ENCODE measurements around the gene XDH.

The XDH gene

DNA sequence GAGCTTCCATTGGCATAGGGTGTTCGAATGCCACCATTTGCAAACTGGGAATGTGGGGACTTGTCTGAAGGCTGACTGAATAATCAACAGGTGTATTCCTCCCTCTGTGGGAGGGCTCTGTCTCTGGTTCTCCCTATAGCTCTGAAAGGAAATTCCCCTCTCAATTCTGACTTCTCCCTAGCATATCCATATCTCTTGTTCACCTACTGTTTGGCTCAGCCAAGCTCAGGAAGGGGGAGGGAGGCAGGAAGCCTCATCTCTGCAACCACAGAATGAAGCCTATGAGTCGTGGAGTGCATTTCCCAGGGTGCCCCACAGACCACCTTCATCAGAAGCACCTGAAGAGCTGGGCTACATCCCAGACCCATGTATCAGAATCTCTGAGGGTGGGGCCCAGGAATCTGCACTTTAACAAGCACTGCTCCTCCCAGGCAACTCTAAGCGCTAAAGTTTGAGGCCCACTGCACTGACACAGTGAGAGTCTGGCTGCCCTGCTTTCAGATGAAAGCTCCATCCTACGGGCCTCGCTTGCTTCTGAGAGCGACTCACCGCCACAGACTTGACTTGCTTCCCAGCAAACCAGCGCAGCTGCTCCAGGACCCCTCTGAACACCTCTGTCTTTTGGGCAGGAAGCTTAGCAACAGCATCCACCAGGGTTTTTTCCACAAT, 32.0 kb downstream of the XDH start:
- H3K4me2 ChIP-seq (ENCODE audit: low read length): no peak overlapping the region
- H3K27me3 ChIP-seq (ENCODE audit: control insufficient read depth, low read length): no peaks in the 10 kb centered on the region
- no peaks in the 10 kb centered on the region for H3K79me2 ChIP-seq (ENCODE audit: control insufficient read depth, low read length)
- no peak overlapping the region for H3K27ac ChIP-seq (ENCODE audit: low read depth, low read length)
- H4K20me1 ChIP-seq (ENCODE audit: control insufficient read depth, insufficient read depth, low read depth, low read length): no peaks in the 10 kb centered on the region
- H3K4me3 ChIP-seq (ENCODE audit: low read length): no peak overlapping the region
- H3K9me3 ChIP-seq (ENCODE audit: control insufficient read depth, insufficient read depth, low read length): no peaks in the 10 kb centered on the region
- no peaks in the 10 kb centered on the region for H3F3A ChIP-seq (ENCODE audit: control insufficient read depth, insufficient read depth)
- no peaks in the 10 kb centered on the region for H3K4me1 ChIP-seq (ENCODE audit: control insufficient read depth, low read length)
- TF ChIP-seq, protein P1, sequence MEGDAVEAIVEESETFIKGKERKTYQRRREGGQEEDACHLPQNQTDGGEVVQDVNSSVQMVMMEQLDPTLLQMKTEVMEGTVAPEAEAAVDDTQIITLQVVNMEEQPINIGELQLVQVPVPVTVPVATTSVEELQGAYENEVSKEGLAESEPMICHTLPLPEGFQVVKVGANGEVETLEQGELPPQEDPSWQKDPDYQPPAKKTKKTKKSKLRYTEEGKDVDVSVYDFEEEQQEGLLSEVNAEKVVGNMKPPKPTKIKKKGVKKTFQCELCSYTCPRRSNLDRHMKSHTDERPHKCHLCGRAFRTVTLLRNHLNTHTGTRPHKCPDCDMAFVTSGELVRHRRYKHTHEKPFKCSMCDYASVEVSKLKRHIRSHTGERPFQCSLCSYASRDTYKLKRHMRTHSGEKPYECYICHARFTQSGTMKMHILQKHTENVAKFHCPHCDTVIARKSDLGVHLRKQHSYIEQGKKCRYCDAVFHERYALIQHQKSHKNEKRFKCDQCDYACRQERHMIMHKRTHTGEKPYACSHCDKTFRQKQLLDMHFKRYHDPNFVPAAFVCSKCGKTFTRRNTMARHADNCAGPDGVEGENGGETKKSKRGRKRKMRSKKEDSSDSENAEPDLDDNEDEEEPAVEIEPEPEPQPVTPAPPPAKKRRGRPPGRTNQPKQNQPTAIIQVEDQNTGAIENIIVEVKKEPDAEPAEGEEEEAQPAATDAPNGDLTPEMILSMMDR (IDR thresholded peaks at IDR 0.05; ENCODE audit: low read depth, low read length, poor library complexity, severe bottlenecking): no peak
- TF ChIP-seq EZH2phosphoT487 (IDR thresholded peaks at IDR 0.05; ENCODE audit: borderline replicate concordance, low read length): no peak
- no peaks in the 10 kb centered on the region for H3K9me2 ChIP-seq (replicated peaks; ENCODE audit: control insufficient read depth, low read length)
- no peaks in the 10 kb centered on the region for H3K36me3 ChIP-seq (ENCODE audit: control insufficient read depth, low read length)

DNA sequence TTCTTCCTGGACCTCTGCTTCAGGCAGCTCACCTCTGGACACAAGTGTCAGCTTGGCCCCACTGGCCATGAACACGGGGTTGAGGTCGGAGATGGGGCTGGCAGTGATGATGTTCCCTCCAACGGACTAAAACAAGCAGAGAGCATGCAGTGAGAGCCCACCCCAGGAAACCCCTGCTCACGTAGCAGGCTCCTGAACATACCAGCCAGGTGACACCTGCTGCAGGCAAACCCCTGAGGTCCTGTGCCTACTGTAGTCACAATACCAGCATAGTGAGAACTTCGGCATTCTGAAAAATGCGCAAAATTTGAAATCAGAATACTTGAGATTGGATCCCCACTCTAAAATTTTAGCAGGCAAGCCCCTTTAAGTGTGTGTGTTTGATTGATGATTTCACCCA, 32.9 kb downstream of the XDH start:
- Histone ChIP-seq H3F3A (ENCODE audit: control insufficient read depth, insufficient read depth) (no peaks in the 10 kb centered on the region), H3K27me3 (ENCODE audit: control insufficient read depth, low read length) (no peaks in the 10 kb centered on the region), H4K20me1 (ENCODE audit: control insufficient read depth, insufficient read depth, low read depth, low read length) (no peaks in the 10 kb centered on the region), H3K4me1 (ENCODE audit: control insufficient read depth, low read length) (no peaks in the 10 kb centered on the region), H3K9me2 (replicated peaks; ENCODE audit: control insufficient read depth, low read length) (no peaks in the 10 kb centered on the region), H3K4me2 (ENCODE audit: low read length) (no peak overlapping the region), H3K27ac (ENCODE audit: low read depth, low read length) (no peak overlapping the region), H3K4me3 (ENCODE audit: low read length) (no peak overlapping the region), H3K79me2 (ENCODE audit: control insufficient read depth, low read length) (no peaks in the 10 kb centered on the region), H3K36me3 (ENCODE audit: control insufficient read depth, low read length) (no peaks in the 10 kb centered on the region), H3K9me3 (ENCODE audit: control insufficient read depth, insufficient read depth, low read length) (no peaks in the 10 kb centered on the region)
- TF ChIP-seq, protein P1 (IDR thresholded peaks at IDR 0.05; ENCODE audit: low read depth, low read length, poor library complexity, severe bottlenecking): no peak
- TF ChIP-seq EZH2phosphoT487 (IDR thresholded peaks at IDR 0.05; ENCODE audit: borderline replicate concordance, low read length): no peak

DNA sequence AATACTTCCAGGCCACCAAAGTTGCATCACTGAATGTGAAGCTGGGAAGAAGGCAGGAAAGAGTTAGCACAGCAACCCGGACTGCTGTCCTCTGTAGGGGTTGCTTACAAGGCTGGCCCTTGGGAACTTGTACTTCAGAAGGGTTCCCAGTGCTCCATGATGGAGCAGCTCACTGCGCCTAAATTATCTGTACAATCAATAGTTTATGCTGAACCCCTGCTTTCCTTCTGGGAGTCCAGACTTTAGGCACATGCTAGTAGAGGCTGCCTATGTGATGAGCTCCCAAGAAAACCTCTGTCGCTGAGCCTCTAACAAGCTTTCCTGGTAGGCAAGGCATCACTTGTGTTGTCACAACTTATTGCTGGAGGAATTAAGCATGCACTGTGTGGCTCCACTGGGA, 34.3 kb downstream of the XDH start:
- no peaks in the 10 kb centered on the region; the same call in 1 of the 2 replicates for H3K27me3 ChIP-seq (ENCODE audit: control insufficient read depth, low read length)
- no peaks in the 10 kb centered on the region for H3F3A ChIP-seq (ENCODE audit: control insufficient read depth, insufficient read depth)
- H3K79me2 ChIP-seq (ENCODE audit: control insufficient read depth, low read length): no peaks in the 10 kb centered on the region
- H3K4me2 ChIP-seq (ENCODE audit: low read length): no peak overlapping the region
- no peaks in the 10 kb centered on the region for H3K9me2 ChIP-seq (replicated peaks; ENCODE audit: control insufficient read depth, low read length)
- no peak overlapping the region for H3K4me3 ChIP-seq (ENCODE audit: low read length)
- H3K9me3 ChIP-seq (ENCODE audit: control insufficient read depth, insufficient read depth, low read length): no peaks in the 10 kb centered on the region
- H4K20me1 ChIP-seq (ENCODE audit: control insufficient read depth, insufficient read depth, low read depth, low read length): no peaks in the 10 kb centered on the region
- no peaks in the 10 kb centered on the region for H3K36me3 ChIP-seq (ENCODE audit: control insufficient read depth, low read length)
- no peaks in the 10 kb centered on the region for H3K4me1 ChIP-seq (ENCODE audit: control insufficient read depth, low read length)
- H3K27ac ChIP-seq (ENCODE audit: low read depth, low read length): no peak overlapping the region
- no peak for TF ChIP-seq EZH2phosphoT487 (IDR thresholded peaks at IDR 0.05; ENCODE audit: borderline replicate concordance, low read length)
- TF ChIP-seq, protein P1 (IDR thresholded peaks at IDR 0.05; ENCODE audit: low read depth, low read length, poor library complexity, severe bottlenecking): no peak

Measured in DOHH2 (cell line).